Stimulated activated CD8-positive, alpha-beta memory T cell treated with anti-CD3 and anti-CD28 coated beads, Interleukin-12 subunit alpha, Interleukin-12 subunit beta, amount 100 ng/mL, for 24 hours (primary cell): Measurements from ENCODE around the gene HERC2.
"Not testable (repeated sequence)": the region's sequence is repeated elsewhere in the genome, so short reads cannot be mapped to it uniquely, and the experiment has no call there.

Source experiments
- DNase-seq: peaks from one replicate; pipeline ENCODE4 v3.0.0-alpha.2; 2020; ENCODE audit errors: extremely low read depth

The HERC2 gene

GRCh38 chr15:28322129-28322588 is at the start of gene HERC2:
HERC2 (minus strand) TSS chr15:28322179; CDS start chr15:28321433, 746 bp downstream.
- DNase-seq = not testable (repeated sequence)

- DNase-seq = not testable (repeated sequence)
Observed at GRCh38 chr15:28365502-28365901, 43.5 kb upstream of the HERC2 start.

- not testable (repeated sequence) for DNase-seq
Observed at GRCh38 chr15:28357984-28358383, 36.0 kb upstream of the HERC2 start, which contains the start of gene GOLGA6L24. GOLGA6L24 (minus strand) TSS chr15:28358084; CDS start chr15:28358023, 61 bp downstream.

- DNase-seq = not testable (repeated sequence)
Observed at GRCh38 chr15:28321358-28322078, 461 bp downstream of the HERC2 start.

- DNase-seq = not testable (repeated sequence)
Observed at GRCh38 chr15:28319725-28320124, 2.3 kb downstream of the HERC2 start.

- DNase-seq = not testable (repeated sequence)
Observed at GRCh38 chr15:28318828-28319227, 3.2 kb downstream of the HERC2 start.

- not testable (repeated sequence) for DNase-seq
Observed at GRCh38 chr15:28318122-28318521, 3.9 kb downstream of the HERC2 start.

- not testable (repeated sequence) for DNase-seq
Observed at GRCh38 chr15:28316958-28317357, 5.0 kb downstream of the HERC2 start.

GRCh38 chr15:28310454-28310853 is 11.5 kb downstream of the HERC2 start:
- not testable (repeated sequence) for DNase-seq

- not testable (repeated sequence) for DNase-seq
Observed at GRCh38 chr15:28308718-28309117, 13.3 kb downstream of the HERC2 start.

GRCh38 chr15:28305700-28306099 is 16.3 kb downstream of the HERC2 start:
- not testable (repeated sequence) for DNase-seq

GRCh38 chr15:28297434-28297833 is 24.5 kb downstream of the HERC2 start:
- DNase-seq = not testable (repeated sequence)

GRCh38 chr15:28296814-28297213 is 25.2 kb downstream of the HERC2 start:
- DNase-seq = not testable (repeated sequence)

- DNase-seq = not testable (repeated sequence)
Observed at GRCh38 chr15:28295009-28295563, 26.9 kb downstream of the HERC2 start.

- DNase-seq = not testable (repeated sequence)
Observed at GRCh38 chr15:28294560-28294959, 27.4 kb downstream of the HERC2 start.

GRCh38 chr15:28289694-28290463 is 32.1 kb downstream of the HERC2 start:
- no peak for DNase-seq

- DNase-seq = not testable (repeated sequence)
Observed at GRCh38 chr15:28288830-28289693, 32.9 kb downstream of the HERC2 start.

GRCh38 chr15:28286659-28287058 is 35.3 kb downstream of the HERC2 start:
- not testable (repeated sequence) for DNase-seq

- DNase-seq = no peak
Observed at GRCh38 chr15:28286031-28286430, 35.9 kb downstream of the HERC2 start.

GRCh38 chr15:28281876-28282275 is 40.1 kb downstream of the HERC2 start:
- DNase-seq = no peak

GRCh38 chr15:28274635-28275034 is 47.3 kb downstream of the HERC2 start:
- no peak for DNase-seq
